ENCODE data around the gene ZER1.

Gene ZER1

DNA sequence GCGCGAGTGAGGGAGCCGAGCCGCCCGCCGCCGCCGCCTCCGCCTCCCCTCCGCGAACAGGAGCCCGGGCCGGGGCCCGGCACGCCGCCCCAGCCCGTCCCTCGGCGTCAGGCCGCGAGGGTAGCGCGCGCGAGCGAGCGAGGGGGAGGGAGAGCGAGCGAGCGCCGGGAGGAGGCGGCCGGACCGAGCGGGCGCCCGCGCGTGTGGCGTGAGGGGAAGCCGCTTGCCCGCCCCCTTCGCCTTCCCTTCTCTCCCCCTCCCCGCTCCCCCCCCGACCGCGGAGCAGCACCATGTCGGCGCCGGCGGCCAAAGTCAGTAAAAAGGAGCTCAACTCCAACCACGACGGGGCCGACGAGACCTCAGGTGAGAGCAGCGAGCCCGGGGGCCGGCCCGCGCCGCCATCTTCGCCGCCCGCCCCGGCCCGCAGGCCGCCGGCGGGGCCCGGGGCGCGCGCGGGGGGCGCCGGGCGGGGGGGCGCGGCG lies 82.4 kb downstream of the ZER1 start:
- DNase-seq, result peak; percentile 65

GRCh38 chr9:128688501-128689292 lies 83.0 kb downstream of the ZER1 start, which contains the start of gene SET:
SET (plus strand) TSS chr9:128689222; CDS start chr9:128689583, 361 bp downstream.
- DNase-seq, result peak; percentile 97

GRCh38 chr9:128687453-128687852 lies 84.3 kb downstream of the ZER1 start:
- DNase-seq, result no peak

GRCh38 chr9:128685636-128686489 lies 85.9 kb downstream of the ZER1 start:
- peak; percentile 76 for DNase-seq

DNA sequence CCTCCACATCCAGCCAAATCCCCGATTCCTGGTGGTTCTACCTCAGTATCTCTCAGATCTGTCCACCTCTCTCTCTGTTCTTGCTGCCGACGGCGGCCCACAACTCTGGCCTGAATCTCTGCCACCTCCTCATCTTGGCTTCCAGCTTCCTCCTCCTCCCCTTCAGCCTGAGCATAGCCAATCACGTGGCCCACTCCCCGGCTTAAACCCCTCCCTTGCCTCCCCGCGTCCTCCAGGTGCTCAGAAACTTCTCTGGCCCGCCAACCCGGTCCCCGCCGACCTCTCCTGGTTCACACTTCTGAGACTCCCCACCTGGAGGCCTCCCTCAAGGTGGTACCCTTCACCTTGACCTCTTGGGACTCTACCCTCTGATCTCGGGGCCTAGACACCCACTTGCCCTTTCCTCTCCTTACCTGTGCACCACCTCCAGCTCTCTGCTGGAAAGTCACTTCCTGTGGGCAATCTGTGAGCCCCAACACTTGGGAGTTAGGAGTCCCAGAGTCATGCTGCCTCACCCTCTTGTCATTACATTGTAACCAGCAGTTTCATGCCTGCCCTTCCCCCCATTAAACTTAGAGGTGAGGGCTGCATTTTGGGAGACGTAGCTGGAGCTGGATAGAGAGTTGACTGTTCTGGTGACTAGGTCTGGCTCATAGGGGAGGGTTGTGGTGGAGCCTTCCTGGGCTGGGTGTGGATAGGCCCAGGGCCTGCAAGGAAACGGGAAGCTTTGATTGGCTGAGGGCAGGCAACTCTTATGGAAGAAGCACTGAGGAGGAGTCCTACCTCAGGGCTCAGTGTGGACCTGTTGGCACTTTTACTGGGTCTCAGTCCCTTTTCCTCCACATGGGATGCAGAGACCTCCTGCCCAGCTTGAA lies 87.2 kb downstream of the ZER1 start:
- DNase-seq, result peak; percentile 82

- DNase-seq, result no peak
Observed at GRCh38 chr9:128684065-128684324, 87.7 kb downstream of the ZER1 start.

GRCh38 chr9:128683340-128684064 lies 88.2 kb downstream of the ZER1 start:
- DNase-seq, result peak; percentile 63

Data from hematopoietic multipotent progenitor cell treated with erythropoietin and hydrocortisone succinate and interleukin-3 and kit ligand, for 6 days (in vitro differentiated cells).